GM12872 (cell line): ENCODE measurements around the gene EPG5.

Experiments
- CTCF ChIP-seq: IDR thresholded peaks from 3 replicates; pipeline ENCODE4 v1.5.1; 2011; ENCODE audit warnings: low read depth, mild to moderate bottlenecking, low read length, moderate library complexity; ENCODE audit not compliant: insufficient read depth

The EPG5 gene

GRCh38 chr18:45861926-45862325, 105.2 kb downstream of the EPG5 start:
- TF ChIP-seq CTCF: no peak

GRCh38 chr18:45860971-45861370, 106.2 kb downstream of the EPG5 start:
- TF ChIP-seq CTCF: no peak

- no peak for TF ChIP-seq CTCF
Observed at GRCh38 chr18:45860492-45860891, 106.6 kb downstream of the EPG5 start.

- TF ChIP-seq CTCF: no peak
Observed at GRCh38 chr18:45859334-45859733, 107.8 kb downstream of the EPG5 start.

- no peak for TF ChIP-seq CTCF
Observed at GRCh38 chr18:45856531-45856930, 110.6 kb downstream of the EPG5 start.

GRCh38 chr18:45854036-45854586, 113.0 kb downstream of the EPG5 start:
- TF ChIP-seq CTCF: no peak

- no peak for TF ChIP-seq CTCF
Observed at GRCh38 chr18:45852631-45853030, 114.5 kb downstream of the EPG5 start.
